BE2C (cell line): ENCODE data around the gene ZNF385C.

Experiments used
- DNase-seq: peaks from one replicate; pipeline ENCODE4 v3.0.0-alpha.2; 2020
- H3K27me3 ChIP-seq: fragments of 250-450 bp; sonication (Bioruptor Pico); 2 replicates; pipeline ENCODE4 v1.5.1; 2020; ENCODE audit warnings: mild to moderate bottlenecking
- H3K36me3 ChIP-seq: fragments of 250-450 bp; sonication (Bioruptor Pico); 2 replicates; pipeline ENCODE4 v1.5.1; 2020; ENCODE audit warnings: mild to moderate bottlenecking
- H3K4me1 ChIP-seq: fragments of 250-450 bp; sonication (Bioruptor Pico); 2 replicates; pipeline ENCODE4 v1.5.1; 2020
- H3K4me3 ChIP-seq: 2 replicates; pipeline ENCODE4 v1.5.1; 2011; ENCODE audit warnings: low read depth, low read length
- H3K9me3 ChIP-seq: fragments of 250-450 bp; sonication (Bioruptor Pico); 2 replicates; pipeline ENCODE4 v1.5.1; 2020
- CTCF ChIP-seq: IDR thresholded peaks from 2 replicates; pipeline ENCODE4 v1.5.1; 2012; ENCODE audit warnings: mild to moderate bottlenecking, low read depth, low read length

ZNF385C gene

GRCh38 chr17:42138749-42139492 lies 40.6 kb upstream of the ZNF385C start:
- no peak for TF ChIP-seq CTCF
- Histone ChIP-seq H3K4me1 (peaks cover under 1% of the 10 kb centered on the region; the same call in 1 of the 2 replicates), H3K9me3 (no peaks in the 10 kb centered on the region), H3K4me3 (no peak overlapping the region), H3K36me3 (peaks cover 23% of the 10 kb centered on the region), H3K27me3 (no peaks in the 10 kb centered on the region)
- no peak for DNase-seq

- TF ChIP-seq CTCF, result no peak
- DNase-seq, result no peak
- Histone ChIP-seq H3K27me3 (no peaks in the 10 kb centered on the region), H3K4me3 (no peak overlapping the region), H3K4me1 (peaks cover 5% of the 10 kb centered on the region), H3K9me3 (no peaks in the 10 kb centered on the region), H3K36me3 (peaks cover 18% of the 10 kb centered on the region)
Observed at GRCh38 chr17:42136654-42137051, 38.4 kb upstream of the ZNF385C start.

GRCh38 chr17:42135664-42136653 lies 37.7 kb upstream of the ZNF385C start:
- Histone ChIP-seq H3K4me3 (no peak overlapping the region), H3K9me3 (no peaks in the 10 kb centered on the region), H3K4me1 (peaks cover 5% of the 10 kb centered on the region), H3K27me3 (no peaks in the 10 kb centered on the region), H3K36me3 (peaks cover 13% of the 10 kb centered on the region)
- TF ChIP-seq CTCF, result no peak
- DNase-seq, result no peak

- no peak for TF ChIP-seq CTCF
- DNase-seq, result no peak
- Histone ChIP-seq H3K4me3 (no peak overlapping the region), H3K27me3 (no peaks in the 10 kb centered on the region), H3K9me3 (no peaks in the 10 kb centered on the region), H3K4me1 (peaks cover 5% of the 10 kb centered on the region), H3K36me3 (peaks cover 19% of the 10 kb centered on the region)
Observed at GRCh38 chr17:42135151-42135550, 36.9 kb upstream of the ZNF385C start.

GRCh38 chr17:42133461-42134041 lies 35.3 kb upstream of the ZNF385C start:
- H3K36me3 ChIP-seq, result peaks cover 35% of the 10 kb centered on the region
- no peak for TF ChIP-seq CTCF
- peaks cover 5% of the 10 kb centered on the region for H3K4me1 ChIP-seq
- DNase-seq, result peak; percentile 82
- no peaks in the 10 kb centered on the region for H3K9me3 ChIP-seq
- no peaks in the 10 kb centered on the region for H3K27me3 ChIP-seq
- no peak overlapping the region for H3K4me3 ChIP-seq
